ENCODE results near the gene ATP10D. TPM values are rescaled to one million over a fixed set of nuclear protein-coding genes. Genes with fewer than 3 reads are reported as not detected.

ATP10D gene
- total RNA-seq, 1 donor from 2014 or later: 9.3 TPM

- ATAC-seq: no peak
- DNase-seq (ENCODE audit: low spot score): no peak
Measured at GRCh38 chr4:47572981-47573380, 87.9 kb downstream of the ATP10D start.

GRCh38 chr4:47577779-47578553, 92.9 kb downstream of the ATP10D start:
- DNase-seq (ENCODE audit: low spot score): no peak
- no peak for ATAC-seq

GRCh38 chr4:47579235-47579634, 94.2 kb downstream of the ATP10D start:
- ATAC-seq: no peak

GRCh38 chr4:47590325-47590724, 105.2 kb downstream of the ATP10D start:
- DNase-seq (ENCODE audit: low spot score): no peak
- ATAC-seq: no peak

More at GRCh38 chr4:47579235-47579634, 94.2 kb downstream of the ATP10D start:
- no peak for DNase-seq (ENCODE audit: low spot score)

DNA sequence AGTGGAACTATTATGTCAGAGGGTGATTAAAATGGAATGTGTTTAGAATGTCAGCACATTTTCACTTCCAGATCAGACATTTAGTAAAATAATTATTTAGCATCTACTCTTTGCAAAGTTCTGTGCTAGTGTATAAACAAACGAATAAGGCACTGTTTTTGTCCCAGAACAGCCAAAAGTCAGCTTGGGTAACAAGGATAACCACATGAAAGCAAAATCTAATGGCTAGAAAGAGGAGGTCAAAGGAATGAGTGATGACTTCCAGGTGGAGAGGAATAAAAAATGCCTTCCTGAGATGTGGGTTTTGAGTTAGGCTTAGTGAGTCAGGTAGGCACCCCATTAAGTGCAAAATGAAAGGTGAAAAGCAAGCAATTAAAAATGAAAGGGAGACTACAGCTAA, 112.6 kb downstream of the ATP10D start:
- ATAC-seq (no peak), DNase-seq (ENCODE audit: low spot score) (no peak)

GRCh38 chr4:47598320-47598719, 113.2 kb downstream of the ATP10D start:
- no peak for DNase-seq (ENCODE audit: low spot score)
- ATAC-seq: no peak

DNA sequence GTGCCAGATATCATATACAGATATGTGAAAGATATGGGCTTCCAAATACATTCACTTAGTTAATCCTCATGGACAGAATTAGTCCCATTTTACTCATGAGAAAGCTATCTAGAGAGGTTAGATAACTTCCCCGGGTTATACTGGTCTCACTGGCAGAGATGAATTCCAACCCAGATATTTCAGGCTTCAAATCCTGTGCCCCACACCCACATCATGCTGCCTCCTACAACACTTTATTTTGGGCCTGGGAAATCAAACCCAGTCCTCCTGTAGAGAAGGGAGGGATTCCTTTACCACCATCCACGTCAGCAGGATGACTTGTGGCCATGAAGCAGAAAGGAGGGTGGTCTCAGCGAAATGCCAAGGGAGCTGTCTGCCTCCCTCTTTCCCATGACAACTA, 113.8 kb downstream of the ATP10D start:
- ATAC-seq: no peak
- DNase-seq (ENCODE audit: low spot score): no peak

GRCh38 chr4:47606482-47606881, 121.4 kb downstream of the ATP10D start:
- ATAC-seq (no peak), DNase-seq (ENCODE audit: low spot score) (no peak)

DNA sequence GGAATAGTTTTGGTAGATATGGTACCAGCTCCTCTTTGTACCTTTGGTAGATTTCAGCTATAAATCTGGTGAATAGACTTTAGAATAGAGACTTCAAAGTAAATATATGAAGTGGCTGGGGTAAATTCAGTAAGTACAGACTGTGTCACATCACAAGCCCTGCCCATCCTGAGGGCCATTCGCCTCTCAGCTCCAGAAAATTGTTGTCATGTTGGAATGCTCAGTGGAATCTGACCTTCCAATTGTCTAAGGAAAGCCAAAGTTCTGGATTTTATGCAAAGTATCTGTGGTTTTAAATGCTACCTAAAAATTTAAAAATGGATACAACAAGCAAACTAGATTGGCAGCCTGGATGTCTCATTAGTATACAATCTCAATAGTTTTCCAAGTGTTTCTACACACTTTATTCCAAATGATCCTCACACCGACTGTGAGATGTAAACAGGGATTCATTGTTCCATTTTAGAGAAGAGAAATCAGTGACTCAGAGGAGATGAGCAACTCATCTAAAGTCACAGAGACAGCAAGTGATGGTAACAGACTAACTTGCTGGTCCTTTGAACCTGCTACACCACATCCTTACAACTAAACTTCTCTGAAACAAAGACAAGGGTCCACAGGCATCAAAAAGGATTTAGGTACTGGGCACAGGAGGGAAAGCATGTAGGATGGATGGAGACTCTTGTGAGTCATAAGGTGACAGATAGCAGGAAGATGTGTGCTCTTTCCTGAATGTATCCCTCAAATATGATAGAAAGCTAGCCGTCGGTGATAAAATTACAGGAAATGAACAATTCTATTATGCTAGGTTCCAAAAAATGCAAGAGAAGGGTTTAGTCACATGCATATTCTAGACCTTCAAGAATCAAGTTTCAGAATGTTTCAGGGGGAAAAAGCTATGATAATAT, 127.3 kb downstream of the ATP10D start:
- no peak for ATAC-seq

DNA sequence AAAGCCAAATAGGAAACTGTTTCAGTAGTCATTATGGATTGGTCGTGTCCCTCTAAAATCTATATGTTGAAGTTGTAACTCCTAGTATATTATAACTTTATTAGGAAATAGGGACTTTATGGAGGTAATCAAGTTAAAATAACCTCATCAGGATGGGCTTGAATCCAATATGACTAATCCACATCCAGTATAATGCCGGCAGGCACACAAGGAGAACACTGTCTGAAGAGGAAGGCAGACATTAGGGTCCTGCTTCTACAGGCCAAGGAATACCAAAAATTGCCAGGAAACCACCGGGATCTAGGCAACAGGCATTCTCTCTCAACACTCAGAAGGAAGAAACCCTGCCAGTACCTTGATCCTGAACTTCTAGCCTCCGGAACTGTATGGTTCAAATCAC, 130.3 kb downstream of the ATP10D start:
- ATAC-seq (no peak), DNase-seq (ENCODE audit: low spot score) (no peak)

More for the DNA sequence above, 127.3 kb downstream of the ATP10D start:
- no peak for DNase-seq (ENCODE audit: low spot score)

DNA sequence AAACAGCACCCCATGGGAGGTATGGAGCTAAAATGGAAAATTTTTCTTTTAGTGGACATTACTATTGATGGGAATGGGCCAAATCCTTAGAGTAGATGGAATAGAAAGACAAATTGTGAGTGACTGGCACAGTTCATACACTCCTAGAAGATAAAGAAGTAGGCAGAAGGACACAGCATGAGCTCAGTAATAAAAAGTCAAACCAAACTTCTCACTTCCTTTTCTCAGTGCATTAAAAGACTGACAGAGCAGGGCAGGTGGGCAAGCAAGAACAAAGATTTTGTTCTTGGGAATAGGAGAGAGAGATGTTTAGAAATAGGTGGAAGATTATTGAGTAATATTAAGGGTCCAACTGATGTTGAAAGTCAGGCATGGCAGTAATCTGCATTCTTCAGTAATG, 132.5 kb downstream of the ATP10D start:
- ATAC-seq (no peak), DNase-seq (ENCODE audit: low spot score) (no peak)

DNA sequence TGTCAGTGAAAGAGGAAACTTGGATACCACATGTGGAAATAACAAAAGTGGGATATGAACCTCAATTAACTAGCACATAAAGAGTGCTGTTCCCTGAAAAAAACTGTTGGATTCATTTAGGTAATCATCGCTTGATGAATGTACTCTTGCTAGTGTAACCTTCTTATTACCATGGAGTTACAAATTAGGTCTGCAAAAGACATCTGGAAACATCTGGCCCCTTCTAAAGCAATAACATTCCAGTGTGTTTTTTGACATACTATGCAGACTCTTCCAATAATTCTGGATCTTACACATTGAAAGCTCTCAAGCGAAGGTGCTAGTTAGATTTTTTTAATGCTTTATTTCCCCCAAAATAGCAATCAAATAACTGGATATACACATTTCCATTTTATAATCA, 134.6 kb downstream of the ATP10D start:
- ATAC-seq: no peak
- no peak for DNase-seq (ENCODE audit: low spot score)

DNA sequence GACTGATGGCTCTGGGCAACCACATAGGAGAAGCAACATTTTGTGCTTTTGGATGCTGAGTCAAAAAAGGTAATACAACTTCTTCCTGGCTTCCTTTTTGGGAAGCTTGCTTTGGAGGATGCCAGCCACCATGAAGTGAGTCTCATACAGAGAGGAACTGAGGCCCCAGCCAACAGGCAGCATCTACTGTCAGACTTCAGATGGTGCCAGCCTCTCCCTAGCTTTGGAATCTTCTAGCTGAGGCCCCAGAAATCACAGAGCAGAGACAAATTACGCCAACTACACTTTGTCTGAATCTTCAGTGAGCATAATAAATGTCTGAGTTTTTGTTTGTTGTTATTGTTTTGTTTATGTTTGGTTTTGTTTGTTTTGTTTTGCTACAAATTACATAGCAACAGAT, 136.1 kb downstream of the ATP10D start:
- ATAC-seq (no peak), DNase-seq (ENCODE audit: low spot score) (no peak)

DNA sequence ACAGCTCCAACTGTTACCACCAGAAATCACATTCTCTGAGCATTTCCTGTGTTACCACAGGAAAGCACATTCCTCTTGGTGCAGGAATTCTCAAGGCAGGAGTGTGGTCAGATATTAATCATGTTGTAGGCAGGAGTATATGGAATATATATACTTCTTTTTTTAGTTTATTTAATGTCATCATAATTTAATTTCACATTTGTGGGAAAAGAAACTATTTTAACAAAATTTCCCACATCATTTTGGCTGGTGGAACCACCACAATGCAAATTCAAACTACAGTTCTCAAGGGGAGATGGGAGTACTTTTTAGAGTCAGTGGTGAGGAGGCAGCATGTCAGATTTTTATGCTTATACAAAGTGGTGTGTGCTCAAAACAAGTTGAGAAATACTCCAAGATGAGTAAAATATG, 139.0 kb downstream of the ATP10D start:
- no peak for ATAC-seq
- no peak for DNase-seq (ENCODE audit: low spot score)

DNA sequence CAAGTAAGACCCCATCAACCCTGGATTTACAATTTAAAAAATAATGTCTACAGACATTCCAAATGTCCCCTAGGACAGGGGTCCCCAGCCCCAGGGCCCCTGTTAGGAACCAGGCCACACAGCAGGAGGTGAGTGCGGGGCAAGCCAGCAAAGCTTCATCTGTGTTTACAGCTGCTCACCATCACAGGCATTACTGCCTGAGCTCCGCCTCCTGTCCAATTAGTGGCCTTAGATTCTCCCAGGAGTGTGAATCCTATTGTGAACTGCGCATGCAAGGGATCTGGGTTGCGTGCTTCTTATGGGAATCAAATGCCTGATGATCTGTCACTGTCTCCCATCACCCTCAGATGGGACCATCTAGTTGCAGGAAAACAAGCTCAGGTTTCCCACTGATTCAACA, 146.1 kb downstream of the ATP10D start:
- no peak for ATAC-seq
- no peak for DNase-seq (ENCODE audit: low spot score)

DNA sequence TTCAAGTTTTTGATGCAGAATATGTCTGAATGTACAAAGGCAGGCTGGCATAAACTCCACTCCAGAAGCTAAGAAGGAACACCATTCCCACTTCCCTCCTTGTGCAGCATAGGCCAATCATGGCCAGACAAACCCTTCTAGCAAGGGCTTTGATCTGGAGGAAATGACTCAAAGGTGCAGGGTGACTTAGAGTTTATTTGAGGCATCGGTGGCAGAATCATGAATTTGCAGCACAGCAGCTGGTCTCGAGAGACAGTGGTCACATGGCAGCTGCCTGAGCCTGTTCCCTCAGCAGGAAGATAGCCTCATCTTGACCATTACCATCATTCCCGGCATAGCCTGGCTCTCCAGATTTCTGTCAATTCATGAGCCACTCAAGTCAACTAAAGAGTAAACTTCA, 154.5 kb downstream of the ATP10D start:
- no peak for DNase-seq (ENCODE audit: low spot score)
- no peak for ATAC-seq

DNA sequence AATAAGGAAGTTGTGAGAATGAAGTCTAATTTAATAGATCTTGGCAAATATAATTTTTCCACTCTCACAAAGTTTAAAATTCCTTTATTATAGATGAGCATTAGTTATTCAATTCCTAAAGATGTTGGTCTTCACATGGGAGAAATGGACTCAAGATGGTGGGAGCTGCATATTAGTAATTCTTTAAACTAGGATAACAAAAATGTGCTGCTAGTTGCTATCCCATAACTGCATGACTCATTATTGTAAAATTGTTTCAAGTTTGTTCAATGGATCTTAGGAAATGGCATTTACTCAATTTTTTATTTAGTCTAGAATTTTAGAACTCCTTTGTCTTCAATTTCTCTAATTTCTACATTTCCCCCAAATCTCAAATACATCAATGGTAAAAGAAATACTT, 155.8 kb downstream of the ATP10D start:
- no peak for ATAC-seq
- no peak for DNase-seq (ENCODE audit: low spot score)

DNA sequence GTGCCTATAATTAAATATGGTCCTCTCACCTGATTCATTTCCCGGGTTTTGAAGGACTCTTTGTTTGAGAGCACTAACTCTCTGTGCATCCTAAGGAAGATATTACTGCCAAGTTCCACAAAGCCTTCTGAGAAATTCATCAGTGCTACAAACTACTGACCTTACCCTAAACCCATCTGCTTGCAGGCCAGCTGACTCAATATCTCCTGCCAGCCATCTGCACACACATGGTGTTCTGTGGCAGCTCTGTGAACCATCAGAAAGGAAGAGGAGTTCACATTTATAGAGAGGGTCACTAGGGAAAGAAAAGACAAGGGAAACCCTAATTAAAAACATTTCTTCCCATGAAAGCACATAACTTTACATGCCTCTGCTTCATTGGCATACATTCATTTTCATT, 156.7 kb downstream of the ATP10D start:
- no peak for DNase-seq (ENCODE audit: low spot score)
- ATAC-seq: no peak

DNA sequence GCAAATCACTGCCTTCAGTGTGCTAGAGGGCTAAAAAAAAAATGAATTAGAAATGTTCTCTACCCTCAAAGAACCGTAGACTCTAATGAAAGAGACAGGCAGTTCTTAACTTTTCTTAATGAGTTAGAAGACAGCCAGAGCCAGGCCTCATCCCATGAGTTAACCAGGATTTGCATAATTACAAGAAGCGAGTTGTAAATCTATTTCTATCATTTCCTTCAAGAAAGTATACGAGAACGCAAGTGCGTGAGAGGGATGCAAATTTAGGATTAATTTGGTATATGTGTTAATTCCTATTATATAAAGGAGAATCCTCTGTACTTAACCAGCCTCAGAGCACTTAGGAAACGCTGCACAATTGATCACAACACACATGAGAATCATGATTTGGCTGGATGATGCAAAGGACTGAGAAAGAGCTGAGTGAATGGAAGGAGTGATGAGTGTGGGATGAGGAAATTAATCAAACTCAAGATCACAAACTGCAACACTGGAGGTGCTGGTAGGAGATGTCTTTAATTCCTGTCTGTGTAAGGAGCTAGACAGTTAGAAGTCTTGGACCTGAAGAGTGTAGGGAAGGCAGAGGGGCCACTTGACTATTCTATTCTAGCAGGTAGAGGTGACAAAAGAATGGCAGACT, 157.2 kb downstream of the ATP10D start:
- DNase-seq (ENCODE audit: low spot score) (no peak), ATAC-seq (no peak)
